Astrocyte (in vitro differentiated cells and primary cell): Measurements from ENCODE around the gene OR5H14. TPM values are rescaled to one million over a fixed set of nuclear protein-coding genes. Genes with fewer than 3 reads are reported as not detected.
"Not testable (repeated sequence)": the region's sequence is repeated elsewhere in the genome, so short reads cannot be mapped to it uniquely, and the experiment has no call there.

Source experiments
- DNase-seq: peaks from one replicate; pipeline ENCODE4 v3.0.0-alpha.2; 2010; ENCODE audit warnings: low read depth
- FAIRE-seq: peaks from 2 replicates; lab custom pipeline; 2011; peaks lifted over from hg19 to GRCh38; lab: Jason Lieb, UNC
- H2AFZ ChIP-seq: 2 replicates; pipeline ENCODE4 v1.6.0; 2012; ENCODE audit warnings: low read depth, low read length, inconsistent platforms
- H3K27ac ChIP-seq: 2 replicates; pipeline ENCODE4 v1.5.1; 2011; ENCODE audit warnings: low read depth, low read length, inconsistent platforms
- H3K27me3 ChIP-seq: 2 replicates; pipeline ENCODE4 v1.6.0; 2011; ENCODE audit warnings: low read length, inconsistent platforms; ENCODE audit not compliant: insufficient read depth
- H3K36me3 ChIP-seq: 2 replicates; pipeline ENCODE4 v1.5.1; 2011; ENCODE audit warnings: low read length, inconsistent platforms; ENCODE audit not compliant: insufficient read depth
- H3K4me1 ChIP-seq: 2 replicates; pipeline ENCODE4 v1.5.1; 2011; ENCODE audit warnings: low read length, inconsistent platforms; ENCODE audit not compliant: insufficient read depth
- H3K4me2 ChIP-seq: 2 replicates; pipeline ENCODE4 v1.6.0; 2012; ENCODE audit warnings: low read length, inconsistent platforms
- H3K4me3 ChIP-seq: 2 replicates; pipeline ENCODE4 v1.5.1; 2011; ENCODE audit warnings: low read depth, mild to moderate bottlenecking, low read length, inconsistent platforms; ENCODE audit not compliant: insufficient read depth
- H3K79me2 ChIP-seq: 2 replicates; pipeline ENCODE4 v1.6.0; 2012; ENCODE audit warnings: mild to moderate bottlenecking, low read length, inconsistent platforms; ENCODE audit not compliant: insufficient read depth
- H3K9ac ChIP-seq: 2 replicates; pipeline ENCODE4 v1.6.0; 2012; ENCODE audit warnings: mild to moderate bottlenecking, low read length, inconsistent platforms
- H3K9me3 ChIP-seq: 2 replicates; pipeline ENCODE4 v1.5.1; 2012; ENCODE audit warnings: low read depth, mild to moderate bottlenecking, low read length, inconsistent platforms; ENCODE audit not compliant: insufficient read depth
- H4K20me1 ChIP-seq: 2 replicates; pipeline ENCODE4 v1.6.0; 2012; ENCODE audit warnings: low read length, inconsistent platforms; ENCODE audit not compliant: insufficient read depth
- H3K27ac Mint-ChIP-seq: one replicate; pipeline ENCODE4 v1.8.0; 2021; ENCODE audit warnings: mild to moderate bottlenecking, mixed read lengths; ENCODE audit not compliant: unreplicated experiment
- H3K27me3 Mint-ChIP-seq: one replicate; pipeline ENCODE4 v1.8.0; 2021; ENCODE audit warnings: low read depth, mixed read lengths; ENCODE audit not compliant: unreplicated experiment
- H3K36me3 Mint-ChIP-seq: one replicate; pipeline ENCODE4 v1.8.0; 2021; ENCODE audit warnings: low read depth, mixed read lengths; ENCODE audit not compliant: unreplicated experiment
- H3K4me1 Mint-ChIP-seq: one replicate; pipeline ENCODE4 v1.8.0; 2021; ENCODE audit warnings: low read depth, mixed read lengths; ENCODE audit not compliant: unreplicated experiment
- H3K4me3 Mint-ChIP-seq: one replicate; pipeline ENCODE4 v1.8.0; 2021; ENCODE audit warnings: mild to moderate bottlenecking, moderate library complexity, mixed read lengths; ENCODE audit not compliant: unreplicated experiment
- H3K9me3 Mint-ChIP-seq: one replicate; pipeline ENCODE4 v1.8.0; 2021; ENCODE audit warnings: mild to moderate bottlenecking, mixed read lengths; ENCODE audit not compliant: unreplicated experiment
- EZH2 ChIP-seq: IDR thresholded peaks from 2 replicates; pipeline ENCODE4 v1.6.1; 2012; ENCODE audit warnings: mild to moderate bottlenecking, low read length, inconsistent platforms; ENCODE audit not compliant: insufficient read depth
- total RNA-seq: library from RNA; stranded (reverse); gene quantifications from 2 replicates; pipeline ENCODE4 v1.2.1, GENCODE V29; 2021
- TF ChIP-seq, protein P1 (sequence below): IDR thresholded peaks from 2 replicates; pipeline ENCODE4 v1.5.1; 2011; ENCODE audit warnings: low read depth, mild to moderate bottlenecking, inconsistent platforms, low read length, moderate library complexity; ENCODE audit not compliant: insufficient read depth

OR5H14 gene
- total RNA-seq, 1 donor from 2014 or later: not detected

- no peaks in the 10 kb centered on the region for H3K27me3 ChIP-seq
- H3K36me3 ChIP-seq: no peaks in the 10 kb centered on the region
- H3K27ac ChIP-seq: no peak overlapping the region
- Mint-ChIP-seq H3K36me3 (no peaks in the 10 kb centered on the region), H3K27me3 (peaks cover 3% of the 10 kb centered on the region), H3K9me3 (no peaks in the 10 kb centered on the region), H3K27ac (no peak overlapping the region), H3K4me3 (no peak overlapping the region), H3K4me1 (no peaks in the 10 kb centered on the region)
- DNase-seq (no peak), FAIRE-seq (no peak)
- H3K4me1 ChIP-seq: no peaks in the 10 kb centered on the region
- no peaks in the 10 kb centered on the region for H4K20me1 ChIP-seq
- no peaks in the 10 kb centered on the region for H3K9me3 ChIP-seq
- TF ChIP-seq, protein P1, sequence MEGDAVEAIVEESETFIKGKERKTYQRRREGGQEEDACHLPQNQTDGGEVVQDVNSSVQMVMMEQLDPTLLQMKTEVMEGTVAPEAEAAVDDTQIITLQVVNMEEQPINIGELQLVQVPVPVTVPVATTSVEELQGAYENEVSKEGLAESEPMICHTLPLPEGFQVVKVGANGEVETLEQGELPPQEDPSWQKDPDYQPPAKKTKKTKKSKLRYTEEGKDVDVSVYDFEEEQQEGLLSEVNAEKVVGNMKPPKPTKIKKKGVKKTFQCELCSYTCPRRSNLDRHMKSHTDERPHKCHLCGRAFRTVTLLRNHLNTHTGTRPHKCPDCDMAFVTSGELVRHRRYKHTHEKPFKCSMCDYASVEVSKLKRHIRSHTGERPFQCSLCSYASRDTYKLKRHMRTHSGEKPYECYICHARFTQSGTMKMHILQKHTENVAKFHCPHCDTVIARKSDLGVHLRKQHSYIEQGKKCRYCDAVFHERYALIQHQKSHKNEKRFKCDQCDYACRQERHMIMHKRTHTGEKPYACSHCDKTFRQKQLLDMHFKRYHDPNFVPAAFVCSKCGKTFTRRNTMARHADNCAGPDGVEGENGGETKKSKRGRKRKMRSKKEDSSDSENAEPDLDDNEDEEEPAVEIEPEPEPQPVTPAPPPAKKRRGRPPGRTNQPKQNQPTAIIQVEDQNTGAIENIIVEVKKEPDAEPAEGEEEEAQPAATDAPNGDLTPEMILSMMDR: no peak
- no peak for TF ChIP-seq EZH2
- H3K4me3 ChIP-seq: no peak overlapping the region
- H3K9ac ChIP-seq: no peak overlapping the region
- no peak overlapping the region for H2AFZ ChIP-seq
- no peak overlapping the region for H3K4me2 ChIP-seq
- no peaks in the 10 kb centered on the region for H3K79me2 ChIP-seq
These were observed 6.7 kb upstream of the OR5H14 start for GRCh38 chr3:98140531-98140930.

DNA sequence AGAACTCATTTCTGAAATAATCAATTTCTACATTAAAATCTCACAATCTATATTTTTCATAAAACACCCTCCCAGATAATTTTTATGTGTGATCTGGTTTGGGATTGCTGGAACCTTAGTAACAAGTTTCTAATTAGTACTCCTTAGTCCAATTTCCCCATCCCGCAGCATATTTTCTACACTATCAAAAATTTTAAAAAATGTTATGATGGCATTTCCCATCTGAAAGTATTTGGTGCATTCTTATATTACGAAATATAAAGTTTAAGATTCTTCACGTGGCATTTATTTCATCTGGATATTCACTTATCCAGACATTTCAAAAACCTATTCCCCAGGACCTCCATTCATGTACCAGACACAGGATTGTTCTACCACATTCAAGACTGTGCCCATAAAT is 1.5 kb downstream of the OR5H14 start:
- Histone ChIP-seq H2AFZ (no peak overlapping the region), H3K4me2 (no peak overlapping the region), H4K20me1 (no peaks in the 10 kb centered on the region), H3K4me1 (no peaks in the 10 kb centered on the region), H3K36me3 (no peaks in the 10 kb centered on the region), H3K9me3 (no peaks in the 10 kb centered on the region), H3K9ac (no peak overlapping the region), H3K27ac (no peak overlapping the region), H3K27me3 (no peaks in the 10 kb centered on the region), H3K79me2 (no peaks in the 10 kb centered on the region), H3K4me3 (no peak overlapping the region)
- no peaks in the 10 kb centered on the region for H3K27me3 Mint-ChIP-seq
- TF ChIP-seq, protein P1: no peak
- TF ChIP-seq EZH2: no peak
- no peaks in the 10 kb centered on the region for H3K36me3 Mint-ChIP-seq
- H3K4me1 Mint-ChIP-seq: peaks cover 12% of the 10 kb centered on the region
- H3K9me3 Mint-ChIP-seq: peaks cover 12% of the 10 kb centered on the region
- H3K27ac Mint-ChIP-seq: no peak overlapping the region
- FAIRE-seq (no peak), DNase-seq (no peak)
- no peak overlapping the region for H3K4me3 Mint-ChIP-seq

DNA sequence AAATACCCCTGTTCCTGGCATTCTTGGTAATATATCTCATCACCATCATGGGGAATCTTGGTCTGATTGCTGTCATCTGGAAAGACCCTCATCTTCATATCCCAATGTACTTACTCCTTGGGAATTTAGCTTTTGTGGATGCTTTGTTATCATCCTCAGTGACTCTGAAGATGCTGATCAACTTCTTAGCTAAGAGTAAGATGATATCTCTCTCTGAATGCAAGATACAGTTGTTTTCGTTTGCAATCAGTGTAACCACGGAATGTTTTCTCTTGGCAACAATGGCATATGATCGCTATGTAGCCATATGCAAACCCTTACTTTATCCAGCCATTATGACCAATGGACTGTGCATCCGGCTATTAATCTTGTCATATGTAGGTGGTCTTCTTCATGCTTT is 2.2 kb downstream of the OR5H14 start:
- not testable (repeated sequence) for DNase-seq, H3K27ac ChIP-seq, H3K9me3 ChIP-seq, H3K27ac Mint-ChIP-seq, H2AFZ ChIP-seq, H3K36me3 Mint-ChIP-seq, H3K79me2 ChIP-seq, H4K20me1 ChIP-seq, H3K27me3 Mint-ChIP-seq, H3K27me3 ChIP-seq, H3K4me2 ChIP-seq, H3K4me3 ChIP-seq, FAIRE-seq, H3K36me3 ChIP-seq, H3K4me1 ChIP-seq, H3K9ac ChIP-seq, H3K4me3 Mint-ChIP-seq
- peaks cover 12% of the 10 kb centered on the region for H3K4me1 Mint-ChIP-seq
- peaks cover 12% of the 10 kb centered on the region for H3K9me3 Mint-ChIP-seq
